ENCODE measurements around the gene SLC25A10. TPM values are rescaled to one million over a fixed set of nuclear protein-coding genes. Genes with fewer than 3 reads are reported as not detected.

The SLC25A10 gene
- total and polyA plus RNA-seq, 8 donors, result 3.5 to 55.6 (median 33.6) TPM

DNA sequence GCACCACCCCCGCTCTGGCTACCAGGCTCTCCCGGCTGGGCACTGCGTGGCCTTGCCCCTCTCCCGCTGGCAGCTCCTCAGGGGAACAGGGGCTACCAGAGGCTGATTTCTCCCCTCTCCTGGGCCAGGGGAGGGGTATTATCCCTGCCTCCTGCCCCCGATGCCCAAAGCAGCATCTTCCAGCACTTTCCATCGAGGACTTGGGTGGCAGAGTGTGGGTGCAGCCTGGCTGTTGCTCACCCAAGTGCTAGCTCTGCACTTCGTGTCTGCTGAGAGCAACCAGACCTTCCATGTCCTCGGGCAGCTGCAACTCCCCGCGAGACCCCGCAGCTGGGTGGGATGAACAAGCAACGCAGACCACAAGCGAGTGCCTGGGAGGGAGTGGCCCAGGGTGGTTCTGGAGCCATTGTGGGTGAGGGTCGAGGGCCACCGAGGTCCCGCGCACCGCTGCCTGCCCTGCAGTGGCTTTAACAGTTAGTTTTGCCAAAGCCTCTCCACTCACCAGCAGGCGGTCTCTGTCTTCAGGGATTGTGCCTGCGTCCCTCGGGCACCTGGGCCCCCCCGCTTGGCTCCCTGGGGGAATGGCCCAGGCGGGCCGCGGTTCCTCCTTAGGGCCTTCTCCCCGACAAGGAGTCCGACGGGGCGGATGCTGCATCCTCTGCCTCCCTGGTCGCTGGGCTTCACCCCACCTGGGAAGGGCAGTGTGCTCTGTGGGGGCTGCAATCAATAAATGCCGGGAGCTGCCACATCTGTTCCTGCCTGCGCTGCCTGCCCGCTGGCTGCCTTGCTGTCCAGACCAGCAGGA is 8.4 kb downstream of the SLC25A10 start:
- Histone ChIP-seq H3K36me3 (peaks cover 4 to 51% (median 48%) of the 10 kb centered on the region in 4 donors), H3K9me3 (no peaks in the 10 kb centered on the region), H3K27ac (peak overlapping the region in 1 of 5 donors; percentile 13), H3K27me3 (peaks cover 0 to 12% (median 0%) of the 10 kb centered on the region in 3 donors), H3K4me1 (peaks cover 16 to 31% (median 30%) of the 10 kb centered on the region in 4 donors), H3K4me3 (no peak overlapping the region)
- intact Hi-C loops (cut with DNase I; ENCODE audit: low total_unique reads), result no loop called here
- WGBS, 5 donors, result 78 to 91% (median 88%) methylated on average over 23 to 33 of the region's 33 CpGs
- no peak for DNase-seq
- TF ChIP-seq, protein P1, sequence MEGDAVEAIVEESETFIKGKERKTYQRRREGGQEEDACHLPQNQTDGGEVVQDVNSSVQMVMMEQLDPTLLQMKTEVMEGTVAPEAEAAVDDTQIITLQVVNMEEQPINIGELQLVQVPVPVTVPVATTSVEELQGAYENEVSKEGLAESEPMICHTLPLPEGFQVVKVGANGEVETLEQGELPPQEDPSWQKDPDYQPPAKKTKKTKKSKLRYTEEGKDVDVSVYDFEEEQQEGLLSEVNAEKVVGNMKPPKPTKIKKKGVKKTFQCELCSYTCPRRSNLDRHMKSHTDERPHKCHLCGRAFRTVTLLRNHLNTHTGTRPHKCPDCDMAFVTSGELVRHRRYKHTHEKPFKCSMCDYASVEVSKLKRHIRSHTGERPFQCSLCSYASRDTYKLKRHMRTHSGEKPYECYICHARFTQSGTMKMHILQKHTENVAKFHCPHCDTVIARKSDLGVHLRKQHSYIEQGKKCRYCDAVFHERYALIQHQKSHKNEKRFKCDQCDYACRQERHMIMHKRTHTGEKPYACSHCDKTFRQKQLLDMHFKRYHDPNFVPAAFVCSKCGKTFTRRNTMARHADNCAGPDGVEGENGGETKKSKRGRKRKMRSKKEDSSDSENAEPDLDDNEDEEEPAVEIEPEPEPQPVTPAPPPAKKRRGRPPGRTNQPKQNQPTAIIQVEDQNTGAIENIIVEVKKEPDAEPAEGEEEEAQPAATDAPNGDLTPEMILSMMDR (IDR thresholded peaks at IDR 0.05), result no peak
- TF ChIP-seq EP300 (IDR thresholded peaks at IDR 0.05) (no peak), POLR2AphosphoS5 (IDR thresholded peaks at IDR 0.05) (no peak), POLR2A (IDR thresholded peaks at IDR 0.05) (no peak)

DNA sequence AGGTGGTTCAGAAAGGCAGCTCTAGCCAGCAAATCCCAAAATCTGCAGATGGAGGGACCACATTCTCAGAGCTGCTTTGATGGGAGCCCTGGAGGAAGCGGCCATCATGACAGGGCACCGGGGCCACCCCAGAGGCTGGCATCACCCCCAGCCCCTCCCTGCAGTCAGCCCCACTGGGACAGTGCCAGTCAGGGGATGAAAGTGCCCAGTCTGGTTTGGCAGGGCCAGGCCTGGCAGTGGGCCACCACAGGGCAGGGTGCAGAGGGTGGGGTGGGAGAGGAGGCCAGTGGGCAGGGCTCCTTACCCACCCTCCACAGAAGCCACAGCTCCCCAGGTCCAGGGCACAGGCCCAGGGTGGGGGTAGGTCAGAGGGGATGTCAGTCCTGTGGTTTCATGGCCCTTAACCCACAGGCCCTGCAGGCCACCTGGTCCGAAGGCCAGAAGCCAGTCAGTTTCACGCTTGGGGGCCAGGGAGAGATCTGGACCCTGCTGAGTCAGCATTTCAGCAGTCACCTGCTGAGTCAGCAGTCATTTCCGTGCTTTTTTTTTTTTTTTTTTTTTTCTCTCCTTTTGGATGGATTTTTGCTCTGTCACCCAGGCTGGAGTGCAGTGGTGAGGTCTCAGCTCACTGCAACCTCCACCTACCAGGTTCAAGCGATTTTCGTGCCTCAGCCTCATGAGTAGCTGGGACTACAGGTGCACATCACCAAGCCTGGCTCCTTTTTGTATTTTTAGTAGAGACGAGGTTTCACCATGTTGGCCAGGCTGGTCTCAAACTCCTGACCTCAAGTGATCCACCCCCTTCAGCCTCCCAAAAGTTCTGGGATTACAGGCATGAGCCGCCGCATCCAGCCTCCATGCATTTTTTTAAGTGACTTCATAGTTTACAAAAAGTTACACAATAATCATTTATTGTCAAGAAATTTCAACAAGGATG is 10.4 kb downstream of the SLC25A10 start:
- peak overlapping the region; percentile 30 to 76 (median 65) for H3K27ac ChIP-seq
- intact Hi-C loops (cut with DNase I; ENCODE audit: low total_unique reads), result no loop called here
- peak; percentile 70 to 94 for DNase-seq

DNA sequence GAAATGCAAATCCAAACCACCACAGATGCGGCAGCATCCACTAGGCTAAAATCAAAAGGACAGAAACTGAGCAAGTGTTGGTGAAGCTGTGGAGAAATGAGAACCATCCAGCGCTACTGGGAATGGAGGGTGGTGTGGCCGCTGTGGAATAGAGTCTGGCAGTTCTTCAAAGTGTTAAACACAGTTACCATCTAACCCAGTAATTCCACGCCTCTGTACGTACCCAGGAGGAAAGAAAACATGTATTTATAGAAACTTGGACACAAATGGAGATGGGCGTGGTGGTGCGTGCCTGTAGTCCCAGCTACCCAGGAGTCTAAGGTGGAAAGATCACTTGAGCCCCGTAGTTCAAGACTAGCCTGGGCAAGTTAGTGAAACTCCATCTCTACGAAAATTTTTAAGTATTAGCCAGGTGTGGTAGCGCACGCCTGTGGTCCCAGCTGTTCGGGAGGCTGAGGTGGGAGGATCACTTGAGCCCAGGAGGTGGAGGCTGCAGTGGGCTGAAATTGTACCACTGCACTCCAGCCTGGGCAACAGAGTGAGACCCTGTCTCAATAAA is 11.6 kb downstream of the SLC25A10 start:
- Histone ChIP-seq H3K27me3 (peaks cover 0 to 30% (median 0%) of the 10 kb centered on the region in 3 donors), H3K27ac (peak overlapping the region in 4 of 5 donors; percentile 45 to 76 (median 72)), H3K36me3 (peaks cover 0 to 20% (median 20%) of the 10 kb centered on the region in 4 donors), H3K9me3 (no peaks in the 10 kb centered on the region), H3K4me3 (no peak overlapping the region), H3K4me1 (peaks cover 16 to 45% (median 32%) of the 10 kb centered on the region in 4 donors)
- intact Hi-C loops (cut with DNase I; ENCODE audit: low total_unique reads), result no loop called here
- DNase-seq, result peak in 1 of 2 donors; percentile 61
- WGBS, 5 donors, result 24 to 41% (median 37%) methylated on average over 12 of the region's 12 CpGs
- TF ChIP-seq POLR2A (IDR thresholded peaks at IDR 0.05) (no peak), POLR2AphosphoS5 (IDR thresholded peaks at IDR 0.05) (no peak), EP300 (IDR thresholded peaks at IDR 0.05) (no peak)
- TF ChIP-seq, protein P1 (IDR thresholded peaks at IDR 0.05), result no peak

More for the DNA sequence above, 10.4 kb downstream of the SLC25A10 start:
- peaks cover 16 to 45% (median 32%) of the 10 kb centered on the region in 4 donors for H3K4me1 ChIP-seq
- TF ChIP-seq POLR2AphosphoS5 (IDR thresholded peaks at IDR 0.05), result peak in 2 of 3 donors; percentile 65 to 82
- TF ChIP-seq, protein P1 (IDR thresholded peaks at IDR 0.05), result no peak
- WGBS, 5 donors, result 28 to 43% (median 37%) methylated on average over 8 to 10 of the region's 10 CpGs
- H3K4me3 ChIP-seq, result no peak overlapping the region
- peaks cover 0 to 26% (median 0%) of the 10 kb centered on the region in 3 donors for H3K27me3 ChIP-seq
- H3K36me3 ChIP-seq, result peaks cover 4 to 33% (median 32%) of the 10 kb centered on the region in 4 donors
- H3K9me3 ChIP-seq, result no peaks in the 10 kb centered on the region

DNA sequence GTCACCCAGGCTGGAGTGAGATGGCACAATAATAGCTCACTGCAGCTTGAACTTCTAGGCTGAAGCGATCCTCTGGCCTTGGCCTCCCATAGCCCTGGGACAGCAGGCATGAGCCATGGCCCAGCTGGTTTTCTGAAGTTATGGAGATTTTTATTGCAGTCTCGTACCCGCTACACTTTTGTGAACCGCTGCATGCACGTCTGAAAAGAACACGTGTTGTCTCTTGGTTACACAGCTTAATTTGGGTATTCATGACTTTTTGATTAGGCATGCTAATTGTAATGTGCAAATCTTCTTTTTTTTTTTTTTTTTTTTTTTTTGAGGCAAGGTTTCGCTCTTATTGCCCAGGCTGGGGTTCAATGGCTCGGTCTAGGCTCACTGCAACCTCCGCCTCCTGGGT is 13.4 kb downstream of the SLC25A10 start:
- peaks cover 0 to 41% (median 0%) of the 10 kb centered on the region in 3 donors for H3K27me3 ChIP-seq
- intact Hi-C loops (cut with DNase I; ENCODE audit: low total_unique reads), result no loop called here
- no peak overlapping the region for H3K4me3 ChIP-seq
- 82 to 89% (median 83%) methylated on average over 7 to 9 of the region's 9 CpGs for WGBS, 5 donors
- DNase-seq, result no peak
- H3K9me3 ChIP-seq, result no peaks in the 10 kb centered on the region
- peak overlapping the region in 3 of 5 donors; percentile 53 to 73 (median 65) for H3K27ac ChIP-seq
- peaks cover 16 to 45% (median 32%) of the 10 kb centered on the region in 4 donors for H3K4me1 ChIP-seq
- peaks cover 0 to 3% (median 2%) of the 10 kb centered on the region in 4 donors for H3K36me3 ChIP-seq
- TF ChIP-seq POLR2A (IDR thresholded peaks at IDR 0.05) (no peak), EP300 (IDR thresholded peaks at IDR 0.05) (no peak), POLR2AphosphoS5 (IDR thresholded peaks at IDR 0.05) (no peak)
- TF ChIP-seq, protein P1 (IDR thresholded peaks at IDR 0.05), result no peak
